HuH-7.5 (cell line): ENCODE data around the gene FAM120A.

Source experiments
- DNase-seq: peaks from one replicate; pipeline ENCODE4 v3.0.0; 2011; ENCODE audit warnings: low spot score

Gene FAM120A

DNA sequence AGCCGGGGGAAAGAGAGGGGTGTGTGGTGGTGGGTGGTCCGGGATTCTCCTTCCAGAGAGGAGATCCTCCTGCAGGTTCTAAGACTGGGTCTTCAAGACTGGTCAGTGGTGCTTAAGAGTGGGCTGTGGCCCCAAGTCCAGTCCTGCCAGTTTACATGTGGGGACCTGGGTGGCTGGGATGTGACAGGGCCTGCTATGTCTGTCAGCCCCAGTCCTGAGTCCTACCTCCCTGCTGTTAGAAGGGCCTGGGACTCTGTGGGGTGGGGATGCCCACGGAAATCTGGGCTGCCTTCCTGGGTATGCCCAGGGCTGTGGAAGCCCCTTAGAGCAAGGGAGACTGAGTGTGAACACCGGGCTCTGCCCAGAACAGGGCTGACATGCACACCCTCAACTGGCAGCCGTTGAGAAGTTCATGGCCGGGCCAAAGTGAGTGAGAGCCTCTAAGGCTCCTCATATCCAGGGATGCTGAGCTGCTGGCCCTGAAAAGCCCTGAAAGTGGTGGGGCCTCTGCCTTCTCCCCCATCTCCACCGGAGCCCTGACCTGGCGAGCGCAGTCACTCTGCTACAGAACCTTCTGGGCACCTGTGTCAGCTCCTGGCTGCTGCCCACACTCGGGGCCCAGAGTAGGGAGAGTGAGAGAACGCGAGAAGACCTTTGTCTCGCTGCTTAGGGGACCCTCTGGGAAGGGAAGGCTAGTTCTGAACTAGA lies 126.6 kb downstream of the FAM120A start:
- no peak for DNase-seq

DNA sequence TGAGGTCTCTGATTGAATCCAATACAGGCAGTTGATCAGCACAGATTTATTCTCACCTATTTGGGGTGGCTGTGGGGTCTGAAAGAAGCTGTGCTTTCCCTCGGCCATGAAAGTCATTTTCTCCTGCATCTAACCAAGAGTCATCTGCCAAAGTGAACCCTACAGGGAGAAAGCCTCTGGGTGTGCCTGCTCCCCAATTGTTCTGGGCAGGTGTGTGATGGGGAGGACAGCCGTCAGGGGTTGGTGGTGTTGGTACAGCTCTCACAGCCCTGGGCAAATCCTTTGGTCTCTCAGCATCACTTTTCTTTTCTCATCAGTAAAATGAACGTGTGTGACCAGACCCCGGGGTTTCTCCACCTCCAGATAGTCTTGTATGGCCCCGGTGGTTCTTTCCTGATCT lies 127.4 kb downstream of the FAM120A start:
- DNase-seq, result no peak

DNA sequence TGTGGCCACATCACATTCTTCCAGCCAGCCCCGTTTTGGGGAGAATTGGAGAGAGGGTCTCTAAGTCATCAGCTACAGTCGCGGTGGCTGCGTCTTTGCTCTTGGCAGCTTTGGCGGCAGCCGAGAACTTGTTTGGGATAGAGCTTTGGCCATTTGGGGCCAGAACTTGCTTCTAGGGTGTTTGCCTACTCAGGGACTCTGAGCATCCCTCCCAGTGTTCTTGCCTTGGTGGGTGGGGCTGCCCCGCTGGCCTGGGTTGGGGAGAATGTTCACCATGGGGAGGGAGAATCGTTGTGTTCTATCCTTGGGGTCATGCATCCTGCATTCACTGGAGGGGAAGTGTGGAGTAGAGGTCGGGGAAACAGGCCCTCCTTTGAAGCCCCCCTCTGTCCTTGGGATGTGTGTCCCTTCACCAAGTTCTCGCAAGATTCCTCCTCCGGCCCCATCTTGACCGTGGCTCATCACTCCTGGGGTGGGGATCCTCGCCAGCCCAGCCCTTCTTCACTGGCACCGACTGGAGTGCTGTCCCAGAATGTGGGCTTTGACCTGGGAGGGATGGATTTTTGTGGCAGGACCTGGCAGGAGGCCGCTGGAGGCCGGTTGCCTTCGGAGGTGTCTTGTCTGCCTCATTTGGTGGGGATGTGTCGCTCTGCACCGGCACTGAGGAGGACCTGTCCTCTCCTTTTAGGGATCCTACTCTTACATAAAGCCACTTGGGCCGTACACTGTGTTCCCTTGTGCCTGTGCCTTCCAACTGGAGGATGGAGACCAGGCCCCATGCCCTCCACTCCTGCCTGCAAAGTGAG lies 128.4 kb downstream of the FAM120A start:
- no peak for DNase-seq

DNA sequence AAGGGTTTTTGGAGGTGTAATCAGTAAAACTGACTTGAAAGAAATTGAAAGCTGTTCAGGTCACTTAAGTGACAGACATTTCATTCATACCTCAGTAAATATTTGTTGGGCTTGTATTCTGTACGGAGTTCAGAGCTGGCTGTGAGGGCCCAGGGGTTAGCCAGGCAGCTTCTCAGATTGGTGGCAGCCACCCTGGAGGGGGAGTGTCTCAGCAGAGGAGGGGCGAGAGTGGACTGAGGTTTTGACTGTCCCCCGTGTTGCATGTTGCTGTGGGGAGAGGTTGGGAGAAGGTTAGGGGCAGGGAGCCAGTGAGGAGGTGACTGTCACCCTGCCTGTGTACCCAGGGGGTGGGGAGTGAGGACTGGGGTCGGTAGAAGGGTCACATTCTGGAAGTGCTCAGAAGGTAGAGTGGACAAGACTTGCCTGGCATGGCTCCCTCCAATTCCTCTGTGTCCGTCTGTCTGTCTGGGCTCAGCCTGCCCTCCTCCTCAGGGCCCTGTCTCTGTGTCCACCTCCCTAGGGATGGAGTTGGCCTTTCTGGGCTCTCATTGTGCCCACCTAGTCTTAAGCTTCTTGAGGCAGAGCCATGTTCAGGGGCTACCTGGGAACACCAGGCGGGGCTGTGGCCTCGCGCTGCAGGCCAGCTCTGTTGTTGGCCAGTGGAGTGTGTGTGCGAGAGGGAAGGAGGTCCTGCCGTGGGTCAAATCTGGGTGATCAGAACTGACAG lies 129.3 kb downstream of the FAM120A start:
- no peak for DNase-seq

DNA sequence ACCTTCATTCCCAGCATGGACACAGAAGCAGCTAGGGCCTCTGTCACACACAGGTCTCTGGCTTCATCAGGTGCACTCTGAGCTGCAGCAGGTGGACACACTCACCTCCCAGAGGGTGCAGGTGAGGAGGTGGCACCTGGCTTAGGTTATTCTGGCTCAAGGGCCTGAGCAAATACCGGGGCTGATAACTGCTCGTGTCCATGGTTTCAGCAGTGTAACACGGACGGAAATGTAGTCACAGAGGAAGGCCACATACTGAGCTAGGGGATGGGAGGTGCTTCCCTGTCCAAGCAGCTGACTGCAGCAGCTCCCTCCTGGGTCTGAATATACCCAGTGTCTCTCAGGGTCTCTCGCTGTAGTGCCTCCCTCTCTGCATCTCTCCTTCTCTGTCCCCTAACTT lies 130.6 kb downstream of the FAM120A start:
- no peak for DNase-seq

DNA sequence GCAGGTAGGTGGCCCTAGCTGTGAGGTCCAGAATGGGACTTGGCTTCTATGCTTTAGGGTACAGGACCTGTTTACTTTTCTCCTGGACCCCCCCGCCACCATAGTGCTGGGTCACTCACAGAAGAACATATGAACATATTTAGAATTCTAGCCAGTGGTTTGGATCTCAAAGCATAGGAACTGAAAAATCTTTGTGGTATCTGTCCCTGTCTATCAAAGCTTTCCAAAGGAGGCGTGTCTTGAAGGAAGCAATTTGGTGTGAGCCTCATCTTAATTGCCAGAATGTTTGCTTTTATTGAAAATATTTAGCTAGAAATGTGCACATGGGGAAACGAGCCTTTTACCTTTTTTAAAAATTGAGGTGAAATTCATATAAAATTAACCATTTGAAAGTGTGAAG lies 131.1 kb downstream of the FAM120A start:
- no peak for DNase-seq

DNA sequence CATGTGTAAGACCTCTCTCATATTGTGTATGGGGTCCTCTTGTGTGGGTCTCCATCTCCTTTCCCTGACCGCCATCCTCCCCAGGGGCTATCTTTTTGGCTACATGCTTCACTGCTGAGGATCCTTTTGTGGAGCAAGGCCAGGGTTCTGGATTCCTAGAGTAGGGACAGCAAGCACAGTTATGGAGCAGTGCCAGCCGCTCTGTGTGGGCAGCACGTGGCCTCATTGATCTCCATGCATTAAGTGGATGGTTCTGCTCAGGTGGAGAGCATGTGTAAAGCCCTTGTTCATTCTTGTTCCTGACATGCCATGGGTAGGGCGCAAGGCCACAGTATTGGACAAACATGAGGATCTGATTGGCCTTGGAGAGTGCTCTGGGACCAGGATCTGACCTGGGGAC lies 133.8 kb downstream of the FAM120A start:
- DNase-seq, result no peak

DNA sequence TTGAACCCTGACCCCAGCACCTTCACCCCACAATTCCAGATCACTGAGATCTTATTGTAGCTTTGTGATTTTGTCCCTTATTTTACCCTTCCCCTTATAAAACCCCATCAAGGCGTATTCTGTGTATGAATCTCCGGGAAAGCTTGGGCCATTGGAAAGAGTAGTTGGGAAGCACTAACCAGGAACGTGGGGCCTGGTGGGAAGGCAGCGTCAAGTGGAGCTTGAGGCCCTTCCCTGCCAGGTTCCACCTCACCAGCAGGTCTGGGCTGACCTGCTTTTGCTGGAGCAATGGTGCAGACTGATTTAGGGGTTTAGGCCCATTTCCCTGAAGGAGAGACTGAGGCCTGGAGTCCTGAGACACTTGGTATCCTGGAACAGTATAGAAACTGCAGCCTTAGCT lies 134.2 kb downstream of the FAM120A start:
- no peak for DNase-seq

DNA sequence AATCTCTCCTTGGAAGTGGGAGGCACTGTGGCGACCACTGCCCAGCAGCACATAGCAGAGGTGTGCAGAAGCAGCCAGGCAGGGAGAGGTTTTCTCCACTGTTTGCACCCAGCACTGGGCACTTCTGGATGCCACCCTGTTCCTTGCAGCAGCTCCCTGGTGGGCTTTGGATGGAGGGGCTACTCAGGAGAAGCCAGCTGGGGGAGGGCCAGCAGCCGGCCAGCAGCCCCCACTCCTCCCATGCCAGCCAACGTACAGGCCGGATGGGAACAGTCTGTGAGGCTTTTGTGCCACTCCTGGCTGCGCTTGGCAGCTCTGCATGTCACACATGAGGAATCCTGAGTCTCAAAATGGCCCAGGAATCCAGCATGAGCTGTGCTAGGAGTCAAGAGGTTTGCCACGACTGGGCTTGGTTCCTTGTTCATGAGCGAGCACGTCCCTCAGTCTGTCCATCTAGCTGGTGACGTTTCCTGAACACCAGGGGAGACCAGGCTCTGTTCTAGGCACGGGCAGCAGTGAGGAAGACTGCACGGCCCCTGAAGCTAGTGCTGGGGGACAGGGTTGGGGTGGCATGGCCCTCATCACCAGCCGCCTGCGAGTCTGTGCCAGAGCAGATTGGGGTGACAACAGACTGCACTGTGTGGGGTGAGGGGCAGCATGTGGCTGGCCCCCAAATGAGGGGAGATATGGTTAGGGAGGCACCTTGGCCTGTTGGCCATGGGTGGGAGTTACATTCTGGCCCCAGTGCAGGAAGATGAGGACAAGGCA lies 135.0 kb downstream of the FAM120A start:
- DNase-seq, result no peak

DNA sequence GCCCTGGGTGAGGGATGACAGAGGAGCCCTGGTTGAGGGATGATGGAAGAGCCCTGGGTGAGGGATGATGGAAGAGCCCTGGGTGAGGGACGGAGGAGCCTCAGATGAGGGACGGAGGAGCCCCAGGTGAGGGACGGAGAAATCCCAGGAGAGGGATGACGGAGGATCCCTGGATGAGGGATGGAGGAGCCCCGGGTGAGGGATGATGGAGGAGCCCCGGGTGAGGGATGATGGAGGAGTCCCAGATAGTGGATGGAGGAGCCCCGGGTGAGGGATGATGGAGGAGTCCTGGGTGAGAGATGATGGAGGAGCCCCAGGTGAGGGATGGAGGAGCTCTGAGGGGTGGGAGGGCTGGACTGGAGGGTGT lies 135.8 kb downstream of the FAM120A start:
- no peak for DNase-seq

DNA sequence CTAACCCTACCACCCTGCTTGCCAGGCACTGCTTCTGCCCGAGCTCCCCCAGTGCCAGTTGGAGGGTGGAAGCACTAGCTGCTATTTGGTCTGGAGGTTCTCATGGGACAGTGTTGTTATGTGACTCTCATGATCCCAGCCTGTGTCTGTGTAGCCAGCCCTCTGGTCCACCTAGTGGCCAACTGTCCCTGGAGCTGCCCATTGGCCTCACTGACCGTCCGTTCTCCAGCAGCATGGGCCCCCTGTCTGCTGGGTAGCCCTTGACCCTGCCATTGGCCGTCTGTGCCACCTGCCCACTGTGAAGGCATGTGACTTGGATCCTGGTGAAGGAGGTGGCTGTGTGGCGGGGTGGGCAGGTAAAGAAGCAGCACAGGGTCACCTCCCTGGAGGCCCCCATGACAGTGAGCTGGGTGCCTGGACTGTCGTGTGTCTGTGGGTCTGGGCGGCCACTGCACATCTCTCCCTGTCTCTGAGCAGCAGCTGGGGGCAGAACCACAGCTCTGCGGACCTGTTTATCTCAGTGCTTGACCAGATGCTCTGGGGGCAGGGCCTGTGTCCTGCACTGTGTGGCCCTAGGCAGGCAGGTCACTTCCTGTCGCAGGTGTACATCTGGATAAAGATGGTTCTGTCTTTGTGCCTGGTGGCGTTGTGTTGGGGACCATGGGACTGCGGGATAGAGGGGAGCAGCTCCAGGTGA lies 136.3 kb downstream of the FAM120A start:
- no peak for DNase-seq

DNA sequence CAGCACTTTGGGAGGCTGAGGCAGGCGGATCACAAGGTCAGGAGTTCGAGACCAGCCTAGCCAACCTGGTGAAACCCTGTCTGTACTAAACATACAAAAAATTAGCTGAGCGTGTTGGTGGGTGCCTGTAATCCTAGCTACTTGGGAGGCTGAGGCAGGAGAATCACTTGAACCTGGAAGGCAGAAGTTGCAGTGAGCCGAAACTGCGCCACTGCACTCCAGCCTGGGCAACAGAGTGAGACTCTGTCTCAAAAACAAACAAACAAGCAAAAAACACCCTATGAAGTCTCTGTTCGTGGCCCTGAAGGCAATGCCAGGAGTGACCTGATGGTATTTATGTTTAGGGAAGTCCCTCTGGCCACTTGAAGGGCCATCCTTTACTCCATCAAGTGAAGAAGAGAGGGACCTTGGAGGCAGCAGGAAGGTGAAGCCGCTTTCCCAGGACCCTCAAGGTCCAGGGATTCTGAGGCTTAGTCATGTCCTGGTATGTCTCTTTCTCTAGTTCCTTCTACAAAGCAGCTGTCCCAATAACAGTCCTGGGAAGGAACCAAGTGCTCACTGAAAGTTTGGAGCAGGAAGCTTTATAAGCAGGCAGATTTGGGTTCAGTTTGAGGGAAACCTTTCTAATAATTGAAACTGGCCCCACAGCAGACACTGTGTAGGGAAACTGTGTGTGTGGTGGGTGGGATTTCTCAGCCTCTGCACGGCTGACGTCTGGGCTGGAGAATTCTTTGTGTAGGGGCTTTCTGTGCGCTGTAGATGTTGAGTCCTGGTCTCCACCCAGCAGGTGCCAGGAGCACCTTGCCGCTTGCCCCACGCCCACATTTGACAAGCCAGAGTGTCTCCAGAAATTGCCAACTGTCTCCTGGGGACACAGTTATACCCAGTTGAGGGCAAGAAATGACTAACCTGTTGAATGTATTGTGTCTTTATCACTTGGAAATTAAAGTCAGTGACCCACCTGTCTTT lies 137.4 kb downstream of the FAM120A start:
- DNase-seq, result no peak

DNA sequence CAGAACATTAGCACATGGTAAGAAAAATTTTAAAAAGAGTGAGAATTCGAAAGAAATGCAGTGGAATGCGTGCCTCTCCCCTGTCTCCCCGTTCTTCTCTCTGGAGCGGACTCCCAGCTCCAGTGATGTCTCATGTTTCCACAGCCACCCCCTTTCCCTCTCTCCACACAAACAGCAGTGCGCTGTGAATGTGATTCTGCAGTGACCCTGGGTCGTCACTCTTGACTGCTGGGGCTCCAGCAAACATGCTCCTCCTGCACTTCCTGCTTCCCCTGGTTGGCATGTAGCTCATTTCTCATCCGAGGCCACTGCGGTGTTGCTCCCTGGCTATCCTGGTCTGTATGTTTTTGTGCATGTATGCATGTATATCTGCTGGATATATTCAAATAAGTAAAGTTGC lies 138.2 kb downstream of the FAM120A start:
- no peak for DNase-seq

DNA sequence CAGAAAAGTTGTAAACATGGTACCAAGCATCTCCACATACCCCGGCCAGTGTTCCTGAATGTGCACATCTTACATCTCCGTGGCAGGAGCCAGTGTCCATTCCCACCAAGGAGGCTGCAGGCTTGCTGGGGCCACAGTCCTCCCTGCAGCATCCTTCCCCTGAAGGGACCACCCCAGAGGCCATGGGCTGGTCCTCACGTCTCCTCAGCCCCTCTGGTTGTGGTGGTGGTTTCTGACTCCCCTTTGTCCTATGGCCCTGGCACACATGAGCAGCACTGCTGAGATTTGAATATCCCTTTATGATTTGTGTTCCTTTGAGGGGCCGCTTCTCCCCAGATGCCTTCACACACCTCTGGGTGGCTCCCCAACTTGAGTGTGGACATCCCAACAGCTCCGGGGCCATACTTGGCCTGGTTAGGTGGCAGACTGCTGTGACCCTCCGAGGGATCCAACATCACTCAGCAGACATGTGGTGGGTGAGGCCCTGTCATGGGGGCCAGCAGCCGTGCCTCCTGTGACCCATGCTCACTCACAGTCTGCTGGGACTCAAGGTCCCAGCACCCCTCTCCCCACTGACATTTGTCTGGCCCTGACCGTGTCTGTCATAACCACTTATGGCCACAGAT lies 139.2 kb downstream of the FAM120A start:
- DNase-seq, result no peak

DNA sequence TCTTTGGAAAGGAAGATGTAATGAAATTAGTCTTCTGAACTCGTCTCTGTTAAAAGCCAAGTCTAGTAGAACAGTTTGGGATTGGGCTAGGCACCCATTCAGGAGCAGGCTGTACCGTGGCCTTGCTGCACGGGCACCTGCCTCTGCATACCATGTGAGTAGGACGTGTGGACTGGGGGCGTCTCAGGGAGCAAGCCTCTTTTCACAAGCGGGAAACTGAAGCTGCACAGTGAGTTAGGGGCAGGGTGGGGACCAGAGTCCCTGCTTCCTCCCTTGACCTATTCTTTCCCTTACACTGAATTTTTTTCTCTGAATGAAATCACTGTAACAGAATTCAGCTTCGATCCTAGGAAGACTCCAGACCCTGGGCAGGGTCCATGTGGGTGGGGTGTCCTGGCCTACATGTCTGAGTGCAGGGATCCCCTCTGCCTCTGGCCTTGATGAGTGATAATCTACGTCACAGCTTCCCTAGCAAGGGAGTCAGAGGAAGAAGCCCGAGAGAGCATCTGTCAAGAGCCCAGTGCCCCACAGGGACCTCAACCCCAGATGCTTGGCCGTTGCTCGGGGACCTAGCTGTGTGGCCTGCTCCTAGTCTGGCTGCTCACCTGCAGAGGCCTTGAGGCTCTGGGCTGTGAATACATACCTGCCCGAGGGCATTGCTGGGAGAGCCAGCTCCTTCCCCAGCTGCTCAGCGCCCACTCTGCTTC lies 140.0 kb downstream of the FAM120A start:
- DNase-seq, result no peak

DNA sequence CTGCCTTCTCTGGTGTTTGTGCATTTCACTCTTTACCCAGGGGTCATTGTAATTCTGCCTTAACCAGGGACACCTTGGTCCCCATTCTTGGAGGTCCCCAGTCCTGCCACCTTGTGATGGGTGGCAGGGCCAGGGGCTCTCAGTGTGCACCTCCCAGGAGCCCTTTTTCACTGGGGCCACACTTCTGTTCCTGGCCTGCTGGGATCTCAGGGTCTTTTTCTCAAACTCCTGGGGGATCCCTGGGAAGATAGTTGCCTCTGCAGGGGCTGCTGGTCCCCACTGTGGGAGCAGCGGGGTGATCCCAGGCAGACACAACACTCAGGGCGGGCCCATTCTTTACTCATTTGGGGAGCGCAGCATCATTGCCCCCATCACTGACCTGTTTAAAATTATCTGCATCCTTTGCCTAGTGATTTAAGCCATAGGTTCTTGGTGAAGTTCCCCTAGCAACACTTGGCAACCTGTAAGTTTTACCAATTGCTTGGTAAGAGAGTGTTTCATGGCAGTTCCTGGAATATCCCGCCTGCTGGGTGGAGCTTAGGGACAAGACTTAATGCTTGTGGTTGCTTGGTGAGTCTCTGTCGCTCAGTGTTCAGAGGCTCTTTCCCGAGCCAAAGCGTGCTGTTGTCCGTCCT lies 140.6 kb downstream of the FAM120A start:
- no peak for DNase-seq

DNA sequence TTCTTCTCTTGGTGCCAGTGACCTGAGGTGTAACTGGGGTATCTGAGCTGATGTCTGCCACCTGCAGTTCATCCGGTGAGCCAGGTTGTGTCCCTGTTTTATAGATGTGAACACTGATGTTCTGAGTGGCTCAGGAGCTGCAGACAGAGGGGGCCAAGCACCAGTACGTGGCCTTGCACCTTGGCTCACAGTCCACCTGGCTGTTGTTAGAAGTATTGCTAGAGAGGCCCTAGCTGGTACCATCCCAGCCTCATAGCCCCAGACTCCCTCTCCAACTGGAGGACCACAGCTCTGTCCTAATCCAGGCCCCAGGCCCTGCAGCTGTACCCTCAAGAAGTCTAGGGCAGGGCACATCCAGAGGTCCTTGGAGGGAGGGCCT lies 141.1 kb downstream of the FAM120A start:
- no peak for DNase-seq

DNA sequence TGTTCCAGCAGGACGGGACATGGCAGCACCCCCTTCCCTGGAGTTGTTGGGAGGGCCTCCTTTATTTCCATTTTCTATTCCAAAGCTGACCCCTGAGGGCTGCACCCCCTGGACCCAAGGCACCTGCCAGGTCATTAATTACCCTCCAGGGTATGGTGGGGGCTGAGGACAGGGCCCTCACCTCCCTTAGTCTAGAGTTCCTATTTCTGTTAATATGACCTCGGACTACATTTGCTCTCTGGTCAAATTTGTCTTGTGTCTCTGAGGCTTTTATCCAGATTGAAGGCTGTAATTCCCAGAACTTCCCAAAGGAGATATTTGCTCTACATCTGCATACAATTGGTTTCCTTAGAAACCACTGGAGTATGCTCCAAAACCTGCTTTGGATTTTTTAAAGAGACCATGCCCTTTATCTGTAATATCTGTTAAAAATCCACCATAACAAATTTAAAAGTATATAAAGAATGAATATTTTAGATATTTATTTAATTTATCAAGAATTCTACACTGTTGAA lies 141.7 kb downstream of the FAM120A start:
- no peak for DNase-seq
